Neutrophil (primary cell): ENCODE measurements around the gene ANO10.
A peak's percentile ranks its signal among the peaks of the same experiment; 100 is the strongest.

ENCODE experiments used
- H3K27ac ChIP-seq: fragments of 200-600 bp; sonication (generic); 2 replicates; pipeline ENCODE4 v1.5.1; 2016; ENCODE audit warnings: mild to moderate bottlenecking, moderate library complexity
- H3K27me3 ChIP-seq: fragments of 200-600 bp; sonication (generic); 2 replicates; pipeline ENCODE4 v1.6.0; 2016; ENCODE audit warnings: mild to moderate bottlenecking
- H3K36me3 ChIP-seq: fragments of 200-600 bp; sonication (generic); 2 replicates; pipeline ENCODE4 v1.5.1; 2017
- H3K4me1 ChIP-seq, 2 experiments: fragments of 200-600 bp in 1 of 2; sonication (generic) in 1 of 2; 1 replicate in 1 of 2; 2 replicates in 1 of 2; pipeline versions ENCODE4 v1.5.1 to v1.6.1; 2013 to 2016; ENCODE audit warnings: low read depth in 1 of 2, low read length in 1 of 2, mild to moderate bottlenecking in 1 of 2, moderate library complexity in 1 of 2; ENCODE audit not compliant: control insufficient read depth in 1 of 2, insufficient read depth in 1 of 2
- H3K4me3 ChIP-seq, 2 experiments: fragments of 200-600 bp in 1 of 2; sonication (generic) in 1 of 2; 1 replicate in 1 of 2; 2 replicates in 1 of 2; pipeline ENCODE4 v1.5.1; 2013 to 2016; ENCODE audit warnings: low read depth in 1 of 2, low read length in 1 of 2, mild to moderate bottlenecking in 1 of 2, moderate library complexity in 1 of 2
- H3K9me3 ChIP-seq: fragments of 200-600 bp; sonication (generic); 2 replicates; pipeline ENCODE4 v1.5.1; 2016
- TF ChIP-seq, protein P1 (sequence below): fragments of 200-600 bp; sonication (generic); IDR thresholded peaks from 2 replicates; pipeline ENCODE4 v1.5.1; 2016; ENCODE audit warnings: antibody characterized with exemption

Gene ANO10

DNA sequence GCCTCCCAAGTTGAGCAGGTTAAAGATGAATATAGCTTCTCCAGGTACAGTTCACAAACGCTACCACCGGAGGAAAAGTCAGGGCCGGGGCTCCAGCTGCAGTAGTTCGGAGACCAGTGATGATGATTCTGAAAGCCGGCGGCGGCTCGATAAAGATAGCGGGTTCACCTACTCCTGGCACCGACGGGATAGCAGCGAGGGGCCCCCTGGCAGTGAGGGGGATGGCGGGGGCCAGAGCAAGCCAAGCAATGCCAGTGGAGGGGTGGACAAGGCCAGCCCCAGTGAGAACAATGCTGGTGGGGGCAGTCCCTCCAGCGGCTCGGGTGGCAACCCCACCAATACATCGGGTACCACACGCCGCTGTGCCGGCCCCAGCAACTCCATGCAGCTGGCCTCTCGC, 274.0 kb downstream of the ANO10 start:
- TF ChIP-seq, protein P1, sequence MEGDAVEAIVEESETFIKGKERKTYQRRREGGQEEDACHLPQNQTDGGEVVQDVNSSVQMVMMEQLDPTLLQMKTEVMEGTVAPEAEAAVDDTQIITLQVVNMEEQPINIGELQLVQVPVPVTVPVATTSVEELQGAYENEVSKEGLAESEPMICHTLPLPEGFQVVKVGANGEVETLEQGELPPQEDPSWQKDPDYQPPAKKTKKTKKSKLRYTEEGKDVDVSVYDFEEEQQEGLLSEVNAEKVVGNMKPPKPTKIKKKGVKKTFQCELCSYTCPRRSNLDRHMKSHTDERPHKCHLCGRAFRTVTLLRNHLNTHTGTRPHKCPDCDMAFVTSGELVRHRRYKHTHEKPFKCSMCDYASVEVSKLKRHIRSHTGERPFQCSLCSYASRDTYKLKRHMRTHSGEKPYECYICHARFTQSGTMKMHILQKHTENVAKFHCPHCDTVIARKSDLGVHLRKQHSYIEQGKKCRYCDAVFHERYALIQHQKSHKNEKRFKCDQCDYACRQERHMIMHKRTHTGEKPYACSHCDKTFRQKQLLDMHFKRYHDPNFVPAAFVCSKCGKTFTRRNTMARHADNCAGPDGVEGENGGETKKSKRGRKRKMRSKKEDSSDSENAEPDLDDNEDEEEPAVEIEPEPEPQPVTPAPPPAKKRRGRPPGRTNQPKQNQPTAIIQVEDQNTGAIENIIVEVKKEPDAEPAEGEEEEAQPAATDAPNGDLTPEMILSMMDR: no peak
- peaks cover 87% of the 10 kb centered on the region for H3K36me3 ChIP-seq
- no peaks in the 10 kb centered on the region for H3K4me1 ChIP-seq
- peaks cover 5% of the 10 kb centered on the region for H3K9me3 ChIP-seq
- H3K27me3 ChIP-seq: no peaks in the 10 kb centered on the region
- H3K27ac ChIP-seq: peak overlapping the region; percentile 61
- no peak overlapping the region for H3K4me3 ChIP-seq

DNA sequence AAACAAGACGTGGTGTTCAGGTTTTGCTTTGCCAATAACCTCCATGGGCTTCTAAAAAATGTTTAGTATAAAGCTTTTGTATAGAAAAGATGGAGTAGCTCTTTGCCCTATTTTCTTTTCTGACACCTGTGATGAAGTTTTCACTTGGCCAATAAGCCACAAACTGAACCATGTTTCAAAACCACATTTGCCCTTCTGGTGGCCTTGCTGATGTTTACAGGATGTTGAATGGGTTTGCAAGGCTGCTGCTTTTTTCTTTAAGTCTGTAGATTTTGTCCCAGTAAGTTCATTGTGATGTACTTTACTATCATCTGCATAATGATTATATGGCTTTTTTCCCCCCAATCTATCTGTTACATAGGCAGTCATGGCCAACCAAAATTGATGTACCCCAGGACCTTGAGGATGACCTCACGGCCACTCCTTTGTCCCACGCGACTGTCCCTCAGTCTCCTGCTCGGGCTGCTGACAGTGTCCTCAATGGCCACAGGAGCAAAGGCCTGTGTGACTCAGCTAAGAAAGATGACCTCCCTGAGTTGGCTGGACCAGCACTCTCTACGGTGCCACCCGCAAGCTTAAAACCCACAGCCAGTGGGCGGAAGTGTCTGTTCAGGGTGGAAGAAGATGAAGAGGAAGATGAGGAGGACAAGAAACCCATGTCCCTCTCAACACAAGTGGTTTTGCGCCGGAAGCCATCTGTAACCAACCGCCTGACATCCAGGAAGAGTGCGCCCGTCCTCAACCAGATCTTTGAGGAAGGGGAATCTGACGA, 274.6 kb downstream of the ANO10 start:
- H3K27me3 ChIP-seq: no peaks in the 10 kb centered on the region
- H3K4me3 ChIP-seq: no peak overlapping the region
- H3K27ac ChIP-seq: peak overlapping the region; percentile 61
- H3K9me3 ChIP-seq: peaks cover 5% of the 10 kb centered on the region
- H3K36me3 ChIP-seq: peaks cover 93% of the 10 kb centered on the region
- no peaks in the 10 kb centered on the region for H3K4me1 ChIP-seq
- TF ChIP-seq, protein P1: no peak

DNA sequence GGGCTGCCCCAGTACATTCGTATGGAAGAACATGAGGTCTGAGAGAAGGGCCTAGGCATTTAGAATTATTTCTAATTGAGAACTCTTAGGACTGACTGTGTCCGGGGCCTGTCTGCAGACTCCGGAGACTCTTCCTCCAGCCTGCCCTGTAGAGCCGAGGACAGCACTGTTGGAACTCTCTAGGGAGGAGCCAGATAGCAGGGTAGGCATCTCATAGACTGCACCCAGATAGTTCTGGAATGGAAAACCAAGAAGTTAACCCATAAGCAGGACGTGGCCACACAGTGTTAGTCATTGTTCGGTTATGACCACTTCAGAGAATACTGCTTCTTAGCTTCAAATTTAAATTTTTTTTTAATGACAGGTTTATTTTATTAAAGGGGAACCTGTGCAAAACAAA, 275.9 kb downstream of the ANO10 start:
- Histone ChIP-seq H3K36me3 (peaks cover 100% of the 10 kb centered on the region), H3K27me3 (no peaks in the 10 kb centered on the region), H3K4me1 (no peaks in the 10 kb centered on the region), H3K4me3 (no peak overlapping the region), H3K27ac (peak overlapping the region; percentile 61), H3K9me3 (peaks cover 5% of the 10 kb centered on the region)
- TF ChIP-seq, protein P1: no peak

DNA sequence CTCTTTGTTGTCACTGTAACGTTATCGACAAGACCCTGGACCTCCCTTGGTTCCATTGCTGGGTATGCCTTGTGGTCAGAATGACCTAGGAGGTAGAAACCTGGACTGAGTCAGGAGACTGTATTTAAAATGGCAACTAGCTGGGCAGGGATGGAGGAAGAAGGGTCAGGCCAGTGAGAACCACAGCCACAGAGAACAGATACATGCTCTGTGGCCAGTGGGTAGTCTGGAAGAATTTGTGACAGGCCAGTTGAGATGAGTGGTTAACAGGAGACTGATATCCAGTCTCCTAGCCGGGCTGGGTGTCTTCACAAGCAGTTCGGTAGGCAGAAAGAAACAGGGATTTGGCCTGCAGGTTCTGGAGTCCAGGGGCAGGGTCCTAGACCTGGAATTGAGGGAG, 276.6 kb downstream of the ANO10 start:
- peaks cover 5% of the 10 kb centered on the region for H3K9me3 ChIP-seq
- peaks cover 100% of the 10 kb centered on the region for H3K36me3 ChIP-seq
- no peaks in the 10 kb centered on the region for H3K27me3 ChIP-seq
- no peak overlapping the region for H3K4me3 ChIP-seq
- TF ChIP-seq, protein P1: no peak
- no peaks in the 10 kb centered on the region for H3K4me1 ChIP-seq
- H3K27ac ChIP-seq: peak overlapping the region; percentile 61

DNA sequence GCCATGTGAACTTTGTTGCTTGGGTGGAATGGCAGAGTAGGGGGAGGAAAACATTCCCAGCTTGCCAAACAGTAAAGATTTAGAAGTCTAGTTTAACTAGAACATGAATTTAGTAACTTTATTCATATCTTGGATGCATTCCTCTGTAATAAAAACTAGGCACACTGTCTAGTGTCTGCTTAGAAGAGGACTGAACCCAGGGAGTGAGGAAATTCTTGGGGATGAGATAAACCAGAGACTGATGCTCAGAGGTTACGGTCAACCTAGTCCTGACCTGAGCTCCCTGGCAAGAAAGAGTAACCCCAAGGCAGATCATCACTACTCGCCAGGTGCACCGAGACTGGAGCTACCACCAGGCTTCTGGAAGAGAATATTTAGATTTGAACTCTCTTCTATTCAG, 277.3 kb downstream of the ANO10 start:
- H3K27ac ChIP-seq: peak overlapping the region; percentile 61
- TF ChIP-seq, protein P1: no peak
- H3K4me1 ChIP-seq: no peaks in the 10 kb centered on the region
- peaks cover 5% of the 10 kb centered on the region for H3K9me3 ChIP-seq
- peaks cover 97% of the 10 kb centered on the region for H3K36me3 ChIP-seq
- H3K27me3 ChIP-seq: no peaks in the 10 kb centered on the region
- no peak overlapping the region for H3K4me3 ChIP-seq
